Endothelial cell (in vitro differentiated cells): ENCODE results near the gene TMEM217. TPM values are rescaled to one million over a fixed set of nuclear protein-coding genes. Genes with fewer than 3 reads are reported as not detected.

Experiments
- DNase-seq: peaks from one replicate; pipeline ENCODE4 v3.0.0; 2021; ENCODE audit warnings: low spot score
- H3K27ac Mint-ChIP-seq: one replicate; pipeline ENCODE4 v1.8.0; 2021; ENCODE audit warnings: mixed read lengths, inconsistent platforms; ENCODE audit not compliant: unreplicated experiment
- H3K27me3 Mint-ChIP-seq: one replicate; pipeline ENCODE4 v1.8.0; 2021; ENCODE audit warnings: mild to moderate bottlenecking, moderate library complexity, mixed read lengths, inconsistent platforms; ENCODE audit not compliant: unreplicated experiment
- H3K36me3 Mint-ChIP-seq: one replicate; pipeline ENCODE4 v1.8.0; 2021; ENCODE audit warnings: mild to moderate bottlenecking, low read depth, mixed read lengths, inconsistent platforms; ENCODE audit not compliant: unreplicated experiment
- H3K4me1 Mint-ChIP-seq: one replicate; pipeline ENCODE4 v1.8.0; 2021; ENCODE audit warnings: mild to moderate bottlenecking, mixed read lengths, inconsistent platforms; ENCODE audit not compliant: unreplicated experiment
- H3K4me3 Mint-ChIP-seq: one replicate; pipeline ENCODE4 v1.8.0; 2021; ENCODE audit warnings: mild to moderate bottlenecking, mixed read lengths, inconsistent platforms; ENCODE audit not compliant: unreplicated experiment
- H3K9me3 Mint-ChIP-seq: one replicate; pipeline ENCODE4 v1.8.0; 2021; ENCODE audit warnings: mixed read lengths, inconsistent platforms; ENCODE audit not compliant: unreplicated experiment
- CTCF ChIP-seq: fragments of 200-600 bp; sonication (generic); IDR thresholded peaks from one replicate; pipeline ENCODE4 v1.5.0; 2021; ENCODE audit warnings: antibody characterized with exemption; ENCODE audit not compliant: unreplicated experiment
- total RNA-seq: library from RNA; stranded (reverse); fragmentation: NEBNext Ultra II Directional; extraction: Animal tissue kit (Norgen Biotek cat#: 25700); gene quantifications from one replicate; pipeline ENCODE4 v1.2.1, GENCODE V29; 2021; ENCODE audit not compliant: unreplicated experiment

Gene TMEM217
- total RNA-seq, 1 donor from 2014 or later = 5.4 TPM

- no peak for TF ChIP-seq CTCF
- Mint-ChIP-seq H3K4me1 (no peaks in the 10 kb centered on the region), H3K9me3 (no peaks in the 10 kb centered on the region), H3K36me3 (no peaks in the 10 kb centered on the region), H3K4me3 (no peak overlapping the region), H3K27ac (no peak overlapping the region), H3K27me3 (peaks cover under 1% of the 10 kb centered on the region)
- no peak for DNase-seq
Observed at GRCh38 chr6:37180075-37180474, 77.9 kb downstream of the TMEM217 start.

- DNase-seq = no peak
- TF ChIP-seq CTCF = no peak
- H3K36me3 Mint-ChIP-seq = peaks cover 9% of the 10 kb centered on the region
- peaks cover 1% of the 10 kb centered on the region for H3K27me3 Mint-ChIP-seq
- H3K4me1 Mint-ChIP-seq = no peaks in the 10 kb centered on the region
- no peak overlapping the region for H3K27ac Mint-ChIP-seq
- H3K4me3 Mint-ChIP-seq = no peak overlapping the region
- no peaks in the 10 kb centered on the region for H3K9me3 Mint-ChIP-seq
Observed at GRCh38 chr6:37177935-37178517, 79.9 kb downstream of the TMEM217 start.

DNA sequence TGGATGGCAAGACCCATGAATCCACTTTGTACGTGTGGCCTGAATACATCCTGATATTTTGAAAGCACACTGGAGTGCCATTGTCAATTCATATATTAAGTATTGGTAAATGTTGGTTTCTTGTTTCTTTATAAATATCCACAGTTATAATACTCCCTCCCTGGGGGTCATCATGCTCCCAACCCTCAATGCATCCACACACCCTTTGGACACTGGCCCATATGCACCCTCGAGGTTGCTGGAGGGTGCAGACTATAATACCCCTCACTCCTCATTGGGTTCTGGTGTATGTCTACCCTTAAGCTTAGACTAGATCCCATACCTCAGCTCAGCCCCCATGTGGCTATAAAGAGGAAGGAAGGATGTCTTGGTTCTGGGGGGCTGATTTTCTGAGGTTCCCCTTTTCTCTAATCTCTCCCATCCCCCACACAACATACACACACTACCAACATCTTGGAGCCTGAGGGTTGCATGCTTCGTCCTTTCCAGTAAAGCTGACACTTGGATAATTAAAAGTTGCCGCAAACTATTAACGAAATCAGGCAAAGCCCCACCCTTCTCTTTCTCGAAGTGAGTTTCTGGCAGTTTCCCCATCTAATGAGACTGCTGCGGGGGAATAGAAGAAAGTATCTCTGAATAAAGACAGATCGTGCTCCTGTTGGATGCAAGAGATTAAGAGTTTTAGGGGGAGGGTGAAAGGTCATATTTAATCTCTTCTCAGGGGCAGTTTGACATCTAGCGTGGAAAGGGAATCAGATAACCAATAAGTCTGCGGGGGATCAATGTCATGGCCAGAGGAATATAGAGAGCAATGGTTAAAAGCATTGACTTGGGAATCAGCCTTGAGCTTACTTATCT lies 80.6 kb downstream of the TMEM217 start:
- Mint-ChIP-seq H3K27me3 (peaks cover 1% of the 10 kb centered on the region), H3K4me1 (no peaks in the 10 kb centered on the region), H3K36me3 (peaks cover 9% of the 10 kb centered on the region), H3K9me3 (no peaks in the 10 kb centered on the region), H3K4me3 (no peak overlapping the region), H3K27ac (no peak overlapping the region)
- no peak for TF ChIP-seq CTCF
- DNase-seq = no peak

GRCh38 chr6:37176268-37177076 lies 81.5 kb downstream of the TMEM217 start:
- Mint-ChIP-seq H3K27me3 (peaks cover 3% of the 10 kb centered on the region), H3K4me3 (no peak overlapping the region), H3K4me1 (peaks cover 4% of the 10 kb centered on the region), H3K36me3 (peaks cover 13% of the 10 kb centered on the region), H3K9me3 (no peaks in the 10 kb centered on the region), H3K27ac (no peak overlapping the region)
- no peak for TF ChIP-seq CTCF
- no peak for DNase-seq
